WTC11 (cell line): ENCODE data around the gene RBM19. TPM values are rescaled to one million over a fixed set of nuclear protein-coding genes. Genes with fewer than 3 reads are reported as not detected.

Experiments
- ATAC-seq: fragments of 200-7000 bp; cut with Tn5 transposase; 2 replicates; pipeline ENCODE4 v1.10.0; 2021; ENCODE audit warnings: mild to moderate bottlenecking, moderate library complexity
- CTCF ChIA-PET: fragments of 300-600 bp; sonication (Branson Sonifier 250); formaldehyde crosslinking; loops from one replicate; lab custom pipeline; 2021; ENCODE audit warnings: antibody characterized with exemption; lab: Charles Lee
- POLR2A ChIA-PET: fragments of 350-600 bp; sonication (Branson Sonifier 250); formaldehyde crosslinking; loops from one replicate; lab custom pipeline; 2021; ENCODE audit warnings: antibody characterized with exemption; lab: Charles Lee
- DNase-seq: peaks from one replicate; pipeline ENCODE4 v3.0.0; 2021; ENCODE audit warnings: low spot score
- H3K27ac Mint-ChIP-seq: 2 replicates; pipeline ENCODE4 v1.8.0; 2021; ENCODE audit warnings: mixed read lengths
- H3K27me3 Mint-ChIP-seq: 2 replicates; pipeline ENCODE4 v1.8.0; 2021; ENCODE audit warnings: low read depth, mild to moderate bottlenecking, moderate library complexity, mixed read lengths
- H3K36me3 Mint-ChIP-seq: 2 replicates; pipeline ENCODE4 v1.8.0; 2021; ENCODE audit warnings: mixed read lengths
- H3K4me1 Mint-ChIP-seq: 2 replicates; pipeline ENCODE4 v1.8.0; 2022; ENCODE audit warnings: mixed read lengths
- H3K4me3 Mint-ChIP-seq: 2 replicates; pipeline ENCODE4 v1.8.0; 2021; ENCODE audit warnings: mild to moderate bottlenecking, moderate library complexity, mixed read lengths
- H3K9me3 Mint-ChIP-seq: 2 replicates; pipeline ENCODE4 v1.8.0; 2021; ENCODE audit warnings: mixed read lengths
- CREB1 ChIP-seq: sonication (generic); formaldehyde crosslinking; IDR thresholded peaks from 2 replicates; pipeline ENCODE4 v1.8.0; 2023; ENCODE audit warnings: mild to moderate bottlenecking, missing genetic modification reagents
- GRHL2 ChIP-seq: fragments of 250-450 bp; sonication (Bioruptor Pico); IDR thresholded peaks from 2 replicates; pipeline ENCODE4 v1.8.0; 2022; ENCODE audit warnings: mild to moderate bottlenecking, moderate library complexity; ENCODE audit not compliant: insufficient replicate concordance, severe bottlenecking
- GTF2I ChIP-seq: fragments of 250-450 bp; sonication (Bioruptor Pico); conservative IDR thresholded peaks from 2 replicates; pipeline ENCODE4 v1.4.0; 2021; ENCODE audit warnings: mild to moderate bottlenecking
- IRF1 ChIP-seq: sonication (generic); formaldehyde crosslinking; IDR thresholded peaks from 2 replicates; pipeline ENCODE4 v1.8.0; 2023; ENCODE audit warnings: missing genetic modification reagents
- NFE2L1 ChIP-seq: sonication (generic); formaldehyde crosslinking; IDR thresholded peaks from 2 replicates; pipeline ENCODE4 v1.8.1; 2023; ENCODE audit warnings: missing genetic modification reagents
- NR1H2 ChIP-seq: sonication (generic); formaldehyde crosslinking; IDR thresholded peaks from 2 replicates; pipeline ENCODE4 v1.9.0; 2021; ENCODE audit warnings: mild to moderate bottlenecking, moderate library complexity, missing genetic modification reagents
- NR2C2 ChIP-seq: sonication (generic); formaldehyde crosslinking; IDR thresholded peaks from 2 replicates; pipeline ENCODE4 v1.8.0; 2022; ENCODE audit warnings: mild to moderate bottlenecking, missing genetic modification reagents
- SMAD4 ChIP-seq: sonication (generic); formaldehyde crosslinking; IDR thresholded peaks from 2 replicates; pipeline ENCODE4 v1.8.0; 2022; ENCODE audit warnings: mild to moderate bottlenecking, missing genetic modification reagents
- STAT6 ChIP-seq: sonication (generic); formaldehyde crosslinking; conservative IDR thresholded peaks from 2 replicates; pipeline ENCODE4 v1.8.1; 2023; ENCODE audit warnings: mild to moderate bottlenecking, low read depth, missing genetic modification reagents, moderate library complexity
- TP53 ChIP-seq: sonication (generic); formaldehyde crosslinking; IDR thresholded peaks from 2 replicates; pipeline ENCODE4 v1.8.1; 2023; ENCODE audit warnings: mild to moderate bottlenecking, missing genetic modification reagents
- ZBTB21 ChIP-seq: sonication (generic); formaldehyde crosslinking; IDR thresholded peaks from 2 replicates; pipeline ENCODE4 v1.8.1; 2023; ENCODE audit warnings: mild to moderate bottlenecking, missing genetic modification reagents, borderline replicate concordance
- ZNF232 ChIP-seq: sonication (generic); formaldehyde crosslinking; IDR thresholded peaks from 2 replicates; pipeline ENCODE4 v1.8.0; 2022; ENCODE audit warnings: mild to moderate bottlenecking, missing genetic modification reagents
- ZNF532 ChIP-seq: fragments of 250-450 bp; sonication (Bioruptor Pico); IDR thresholded peaks from 2 replicates; pipeline ENCODE4 v1.9.0; 2021; ENCODE audit warnings: mild to moderate bottlenecking, borderline replicate concordance
- total RNA-seq: library from RNA; stranded (reverse); gene quantifications from 3 replicates; pipeline ENCODE4 v1.2.3, GENCODE V29; 2021

RBM19 gene
- total RNA-seq, 1 experiment from 2014 or later, result 60.1 TPM

DNA sequence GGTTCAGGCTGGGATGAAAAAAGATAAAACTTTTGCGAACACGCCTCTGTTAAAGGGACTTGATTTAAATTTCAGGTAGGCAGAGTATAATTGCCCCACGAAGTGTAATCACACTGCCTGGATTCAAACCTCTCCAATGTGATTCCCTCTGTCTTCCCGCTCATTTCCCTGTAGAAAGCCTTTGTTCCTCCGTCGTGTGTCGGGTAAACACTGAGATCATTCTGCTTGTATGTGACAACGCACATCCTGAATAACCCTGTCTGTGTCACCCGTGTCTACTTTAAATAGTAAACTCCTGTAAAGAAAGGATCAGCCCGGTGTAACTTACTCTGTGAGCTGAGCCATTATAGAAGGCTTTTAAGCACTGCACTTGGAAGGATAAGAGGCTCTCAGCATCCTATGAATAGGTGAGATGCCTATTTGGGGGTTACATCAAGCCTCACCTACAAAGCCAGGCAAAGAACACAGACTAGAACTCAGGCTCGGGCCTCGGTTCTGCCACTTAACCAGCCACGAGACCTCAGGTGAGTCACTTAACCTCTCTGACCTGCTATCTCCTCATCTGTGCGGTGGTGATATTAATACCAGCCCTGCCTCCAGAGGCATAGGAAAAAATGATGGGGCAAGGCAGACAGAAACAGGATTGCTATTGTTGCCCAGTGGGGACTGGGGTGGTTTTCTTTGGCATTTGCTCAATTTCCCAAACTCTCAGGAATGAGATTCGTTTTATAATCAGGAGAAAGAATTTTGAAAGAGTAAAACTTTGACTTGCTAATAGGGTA, 74.2 kb downstream of the RBM19 start:
- H3K27ac Mint-ChIP-seq, result no peak overlapping the region
- ATAC-seq, result no peak
- H3K4me1 Mint-ChIP-seq, result peaks cover 22% of the 10 kb centered on the region
- no peak overlapping the region for H3K4me3 Mint-ChIP-seq
- no peaks in the 10 kb centered on the region for H3K27me3 Mint-ChIP-seq
- no peak for DNase-seq
- H3K9me3 Mint-ChIP-seq, result no peaks in the 10 kb centered on the region
- POLR2A ChIA-PET, result no interaction called here
- CTCF ChIA-PET, result no interaction called here
- TF ChIP-seq STAT6 (CRISPR knock-in tag), result no peak
- TF ChIP-seq, all 79 proteins: peak for 0
- no peaks in the 10 kb centered on the region for H3K36me3 Mint-ChIP-seq

DNA sequence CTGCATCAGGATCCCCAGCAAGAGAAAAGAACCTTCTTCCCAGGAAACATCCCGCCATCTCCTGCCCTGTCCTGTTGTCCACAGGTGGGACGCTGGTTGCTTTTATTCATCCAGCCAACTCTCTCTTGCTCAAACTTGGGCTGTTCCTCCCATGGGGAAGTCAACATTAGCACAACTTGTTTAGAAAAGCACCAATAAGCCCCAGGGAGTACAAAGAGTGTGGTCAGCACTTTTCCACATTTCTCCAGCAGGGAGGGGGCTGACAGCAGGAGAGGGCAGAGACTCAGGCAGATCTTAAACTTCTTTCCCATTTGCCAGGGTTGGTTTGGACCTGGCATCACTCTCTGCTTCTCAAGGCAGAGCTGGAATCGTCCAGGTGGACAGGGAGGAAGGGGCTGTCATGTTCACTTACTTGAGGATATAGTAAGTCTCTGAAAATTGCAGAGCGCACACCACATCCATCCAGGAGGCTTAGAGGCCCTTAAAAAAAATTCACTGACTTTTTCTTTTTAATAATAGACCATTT, 74.9 kb downstream of the RBM19 start:
- TF ChIP-seq SMAD4 (CRISPR knock-in tag) (no peak), IRF1 (CRISPR knock-in tag) (no peak), CREB1 (CRISPR knock-in tag) (no peak), ZNF532 (CRISPR knock-in tag) (no peak), NFE2L1 (no peak), GTF2I (CRISPR knock-in tag) (no peak), ZBTB21 (CRISPR knock-in tag) (no peak), GRHL2 (CRISPR knock-in tag) (no peak), NR2C2 (CRISPR knock-in tag) (no peak), ZNF232 (CRISPR knock-in tag) (no peak), TP53 (CRISPR knock-in tag) (no peak), NR1H2 (CRISPR knock-in tag) (no peak)
- TF ChIP-seq, all 79 proteins: peak for 0
- POLR2A ChIA-PET, result no interaction called here
- CTCF ChIA-PET, result no interaction called here
- Mint-ChIP-seq H3K27me3 (no peaks in the 10 kb centered on the region), H3K27ac (no peak overlapping the region), H3K36me3 (peaks cover 4% of the 10 kb centered on the region; the same call in 1 of the 2 replicates), H3K4me1 (peaks cover 18% of the 10 kb centered on the region), H3K4me3 (no peak overlapping the region), H3K9me3 (no peaks in the 10 kb centered on the region)
- no peak for DNase-seq
- no peak for ATAC-seq
